Measurements from ENCODE around the gene SPPL3.
A peak's percentile ranks its signal among the peaks of the same experiment; 100 is the strongest.
"Not testable (repeated sequence)": the region's sequence is repeated elsewhere in the genome, so short reads cannot be mapped to it uniquely, and the experiment has no call there.

Gene SPPL3

DNA sequence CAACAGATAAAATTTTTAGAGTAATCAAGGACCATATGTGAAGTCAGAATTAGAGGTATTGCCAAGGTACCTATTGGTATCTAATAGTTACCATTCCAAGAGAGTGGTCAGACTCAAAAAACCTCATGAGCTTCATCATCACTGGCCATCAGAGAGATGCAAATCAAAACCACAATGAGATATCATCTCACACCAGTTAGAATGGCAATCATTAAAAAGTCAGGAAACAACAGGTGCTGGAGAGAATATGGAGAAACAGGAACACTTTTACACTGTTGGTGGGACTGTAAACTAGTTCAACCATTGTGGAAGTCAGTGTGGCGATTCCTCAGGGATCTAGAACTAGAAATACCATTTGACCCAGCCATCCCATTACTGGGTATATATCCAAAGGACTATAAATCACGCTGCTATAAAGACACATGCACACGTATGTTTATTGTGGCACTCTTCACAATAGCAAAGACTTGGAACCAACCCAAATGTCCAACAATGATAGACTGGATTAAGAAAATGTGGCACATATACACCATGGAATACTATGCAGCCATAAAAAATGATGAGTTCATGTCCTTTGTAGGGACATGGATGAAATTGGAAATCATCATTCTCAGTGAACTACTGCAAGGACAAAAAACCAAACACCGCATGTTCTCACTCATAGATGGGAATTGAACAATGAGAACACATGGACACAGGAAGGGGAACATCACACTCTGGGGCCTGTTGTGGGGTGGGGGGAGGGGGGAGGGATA lies 65.4 kb downstream of the SPPL3 start:
- H3K4me1 Mint-ChIP-seq: peaks cover 32% of the 10 kb centered on the region
- not testable (repeated sequence) for DNase-seq (ENCODE audit: low spot score in 2 of 2); H3K27ac Mint-ChIP-seq; H3K36me3 Mint-ChIP-seq; H3K4me3 Mint-ChIP-seq; H3K9me3 Mint-ChIP-seq; H3K27me3 Mint-ChIP-seq; ATAC-seq (ENCODE audit: low read depth)

DNA sequence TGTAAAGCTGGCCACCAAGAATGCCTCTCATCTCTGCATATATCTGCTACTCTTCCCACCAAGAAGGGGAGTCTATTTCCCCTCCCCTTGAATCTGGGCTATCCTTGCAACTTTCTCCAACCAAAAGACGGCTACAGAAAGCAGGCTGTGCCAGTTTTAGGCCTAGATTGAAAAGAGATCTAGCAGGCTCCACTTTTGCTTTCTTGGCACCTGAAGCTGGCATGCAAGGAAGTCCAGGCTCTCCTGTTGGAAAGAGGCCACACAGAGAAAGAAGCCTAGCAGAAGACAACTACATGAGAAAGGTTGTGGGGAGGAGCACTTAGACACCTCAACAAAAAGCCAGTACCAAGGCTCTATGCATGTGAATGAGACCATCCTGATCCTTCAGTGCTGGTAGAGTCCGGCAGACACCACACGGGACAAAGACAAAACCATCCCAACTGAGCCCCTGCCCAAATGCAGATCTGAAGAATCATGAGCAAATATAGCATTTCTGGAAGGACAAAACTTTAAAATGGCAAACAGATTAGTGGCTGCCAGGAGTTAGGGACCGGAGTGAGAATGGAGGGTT lies 68.0 kb downstream of the SPPL3 start:
- ATAC-seq (ENCODE audit: low read depth) (no peak), DNase-seq (ENCODE audit: low spot score in 2 of 2) (no peak)
- Mint-ChIP-seq H3K4me3 (no peak overlapping the region), H3K9me3 (no peaks in the 10 kb centered on the region), H3K4me1 (peaks cover 28% of the 10 kb centered on the region), H3K36me3 (peaks cover 6% of the 10 kb centered on the region), H3K27me3 (no peaks in the 10 kb centered on the region), H3K27ac (no peak overlapping the region)

DNA sequence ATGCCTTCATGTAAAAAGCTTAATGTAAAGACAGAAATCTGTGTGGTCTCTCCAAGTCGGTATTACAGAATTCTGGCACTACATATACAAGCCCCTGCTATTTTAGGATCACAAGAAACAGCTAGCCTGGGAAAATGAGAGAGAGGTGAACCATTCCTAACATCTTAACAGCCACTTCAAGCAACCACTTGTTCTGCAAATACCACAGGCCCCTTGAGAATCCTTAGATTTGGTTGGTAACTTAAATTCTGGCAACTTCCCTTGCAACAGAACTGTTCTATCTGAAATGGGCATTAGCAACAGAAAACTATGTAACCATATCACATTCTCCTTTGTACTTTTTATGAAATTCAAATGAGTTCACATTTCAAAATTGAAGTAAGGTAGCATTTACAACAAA lies 68.5 kb downstream of the SPPL3 start:
- DNase-seq (ENCODE audit: low spot score in 2 of 2) (no peak), ATAC-seq (ENCODE audit: low read depth) (peak; percentile 53)
- Mint-ChIP-seq H3K4me3 (peak overlapping the region; percentile 17), H3K9me3 (no peaks in the 10 kb centered on the region), H3K27me3 (no peaks in the 10 kb centered on the region), H3K36me3 (peaks cover 6% of the 10 kb centered on the region), H3K27ac (peak overlapping the region; percentile 72), H3K4me1 (peaks cover 32% of the 10 kb centered on the region)

DNA sequence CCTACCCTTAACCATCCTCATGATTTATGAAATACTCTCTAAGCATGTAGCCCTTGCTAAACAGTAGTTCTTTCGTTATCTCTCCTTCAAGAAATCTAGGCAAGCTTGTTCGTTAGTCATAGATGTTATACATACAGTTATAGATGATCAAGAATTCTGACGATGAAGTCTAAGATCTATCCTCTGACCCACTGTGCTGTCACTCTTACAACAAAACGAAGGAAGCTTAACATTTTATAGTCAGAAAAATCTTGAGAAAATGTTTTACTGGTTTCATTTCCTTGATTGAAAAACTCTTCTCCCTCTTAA lies 68.9 kb downstream of the SPPL3 start:
- Mint-ChIP-seq H3K27me3 (no peaks in the 10 kb centered on the region), H3K36me3 (peaks cover 3% of the 10 kb centered on the region), H3K4me1 (peaks cover 30% of the 10 kb centered on the region), H3K9me3 (no peaks in the 10 kb centered on the region), H3K4me3 (peak overlapping the region; percentile 17), H3K27ac (peak overlapping the region; percentile 72)
- DNase-seq (ENCODE audit: low spot score in 2 of 2) (no peak), ATAC-seq (ENCODE audit: low read depth) (peak; percentile 19)

DNA sequence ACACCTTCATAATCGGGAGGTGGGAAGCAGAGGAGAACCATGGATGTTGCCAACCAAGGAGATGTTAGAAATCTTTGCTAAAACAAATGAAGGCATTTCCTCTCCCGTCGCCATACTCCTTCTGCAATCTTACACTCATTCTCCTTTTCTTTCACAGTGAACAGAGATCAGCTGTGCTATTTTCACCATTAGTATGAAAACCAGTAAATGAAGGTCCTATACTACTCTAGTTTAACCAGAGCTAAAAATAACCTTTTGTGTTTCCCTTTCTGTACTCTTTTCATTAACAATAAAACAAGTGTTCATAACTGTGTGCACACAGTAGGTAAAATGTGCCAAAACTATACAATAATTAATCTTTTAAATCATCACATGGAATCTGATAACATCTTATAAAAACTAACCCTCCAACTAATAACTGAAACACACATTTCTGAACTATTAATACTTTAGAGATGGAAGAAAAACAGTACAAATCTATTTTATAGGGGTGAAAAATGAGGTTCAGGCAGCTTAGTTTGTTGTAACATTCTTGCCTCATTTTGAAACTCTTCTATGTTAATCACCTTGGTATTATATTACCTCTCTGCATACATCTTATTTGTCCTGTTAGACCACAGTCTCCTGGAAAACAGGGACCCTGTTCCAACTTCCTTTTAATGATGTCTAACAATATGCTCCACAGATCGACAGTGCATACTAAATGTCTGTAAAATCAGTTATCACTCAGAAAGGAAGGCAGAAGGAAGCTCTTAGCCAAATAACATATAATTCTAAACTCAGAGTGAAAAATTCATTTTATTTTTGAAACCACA lies 69.5 kb downstream of the SPPL3 start:
- peaks cover 3% of the 10 kb centered on the region for H3K36me3 Mint-ChIP-seq
- H3K27ac Mint-ChIP-seq: peak overlapping the region; percentile 72
- ATAC-seq (ENCODE audit: low read depth): no peak
- H3K27me3 Mint-ChIP-seq: no peaks in the 10 kb centered on the region
- peak overlapping the region; percentile 4 for H3K4me3 Mint-ChIP-seq
- no peaks in the 10 kb centered on the region for H3K9me3 Mint-ChIP-seq
- DNase-seq (ENCODE audit: low spot score in 2 of 2): no peak
- peaks cover 30% of the 10 kb centered on the region for H3K4me1 Mint-ChIP-seq

DNA sequence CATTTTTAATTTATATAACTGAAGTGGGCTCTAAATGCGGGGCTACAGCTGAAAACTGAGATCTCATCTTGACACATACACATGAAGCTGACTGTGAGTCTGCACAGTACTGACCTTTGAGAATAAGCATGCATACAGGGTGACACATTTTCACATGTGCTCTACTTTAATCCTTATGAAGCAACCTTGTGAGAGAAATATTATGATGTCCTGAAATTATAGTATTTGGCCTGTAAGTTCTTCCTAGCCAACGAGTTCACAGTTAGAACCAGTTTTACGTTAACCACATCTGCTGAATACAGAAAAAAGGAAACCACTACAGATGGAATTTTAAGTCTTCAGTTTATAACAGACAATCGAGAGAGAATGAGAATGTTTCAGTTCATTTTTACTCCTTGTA lies 70.3 kb downstream of the SPPL3 start:
- peak overlapping the region; percentile 19 for H3K27ac Mint-ChIP-seq
- H3K4me3 Mint-ChIP-seq: no peak overlapping the region
- H3K9me3 Mint-ChIP-seq: no peaks in the 10 kb centered on the region
- ATAC-seq (ENCODE audit: low read depth): no peak
- H3K27me3 Mint-ChIP-seq: no peaks in the 10 kb centered on the region
- peaks cover 3% of the 10 kb centered on the region for H3K36me3 Mint-ChIP-seq
- H3K4me1 Mint-ChIP-seq: peaks cover 30% of the 10 kb centered on the region
- DNase-seq (ENCODE audit: low spot score in 2 of 2): no peak

DNA sequence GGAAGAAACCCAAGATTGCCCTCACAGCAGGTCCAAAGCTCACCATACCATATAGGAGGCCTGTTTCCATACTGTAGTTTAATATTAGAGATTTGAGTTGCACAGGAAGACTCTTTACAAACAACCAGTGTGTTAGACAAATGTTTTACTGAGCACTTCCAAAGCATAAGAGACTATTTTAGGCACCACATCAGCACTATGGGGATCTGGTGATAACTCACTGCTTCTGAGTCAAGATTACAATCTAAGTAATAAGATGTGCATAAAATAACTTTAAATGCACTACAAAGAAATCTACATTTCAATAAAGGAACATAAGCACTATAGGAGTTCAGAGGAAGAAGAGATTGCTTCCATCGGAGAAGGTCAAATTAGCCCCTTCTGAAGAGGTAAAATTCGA lies 71.4 kb downstream of the SPPL3 start:
- no peaks in the 10 kb centered on the region for H3K27me3 Mint-ChIP-seq
- no peak for ATAC-seq (ENCODE audit: low read depth)
- H3K4me1 Mint-ChIP-seq: peaks cover 28% of the 10 kb centered on the region
- DNase-seq (ENCODE audit: low spot score in 2 of 2): no peak
- H3K36me3 Mint-ChIP-seq: peaks cover 1% of the 10 kb centered on the region
- no peak overlapping the region for H3K4me3 Mint-ChIP-seq
- H3K9me3 Mint-ChIP-seq: no peaks in the 10 kb centered on the region
- no peak overlapping the region for H3K27ac Mint-ChIP-seq

DNA sequence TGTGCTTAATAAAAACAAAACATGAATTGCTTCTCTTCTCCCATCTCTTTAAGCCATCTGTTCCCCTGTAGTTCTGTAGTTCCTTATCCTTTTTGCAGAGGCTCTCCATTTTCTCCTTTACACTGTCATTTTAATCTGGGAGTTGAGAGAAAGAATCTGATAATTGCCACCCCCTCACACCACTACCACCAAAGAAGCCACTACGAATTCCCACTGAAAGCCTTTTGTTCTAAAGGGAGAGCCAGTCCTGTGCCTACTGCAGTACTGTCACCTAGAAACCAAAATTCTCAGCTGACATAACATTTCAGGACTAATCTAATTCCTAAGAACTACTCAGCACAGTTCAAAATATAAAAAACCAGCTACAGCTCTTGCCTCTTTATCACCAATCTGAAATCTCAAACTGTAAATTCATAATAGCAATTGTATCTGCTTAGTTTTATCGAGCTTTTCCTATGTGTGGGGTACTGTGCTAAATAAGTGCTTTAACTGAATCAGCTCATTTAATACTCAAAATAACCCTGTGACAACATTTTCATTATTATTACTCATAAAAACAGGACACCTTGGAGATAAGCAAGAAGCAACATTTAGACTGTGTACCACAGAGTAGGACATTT lies 72.4 kb downstream of the SPPL3 start:
- ATAC-seq (ENCODE audit: low read depth) (no peak), DNase-seq (ENCODE audit: low spot score in 2 of 2) (no peak)
- H3K9me3 Mint-ChIP-seq: no peaks in the 10 kb centered on the region
- H3K4me3 Mint-ChIP-seq: no peak overlapping the region
- H3K4me1 Mint-ChIP-seq: peaks cover 28% of the 10 kb centered on the region
- no peak overlapping the region for H3K27ac Mint-ChIP-seq
- no peaks in the 10 kb centered on the region for H3K27me3 Mint-ChIP-seq
- peaks cover 1% of the 10 kb centered on the region for H3K36me3 Mint-ChIP-seq

DNA sequence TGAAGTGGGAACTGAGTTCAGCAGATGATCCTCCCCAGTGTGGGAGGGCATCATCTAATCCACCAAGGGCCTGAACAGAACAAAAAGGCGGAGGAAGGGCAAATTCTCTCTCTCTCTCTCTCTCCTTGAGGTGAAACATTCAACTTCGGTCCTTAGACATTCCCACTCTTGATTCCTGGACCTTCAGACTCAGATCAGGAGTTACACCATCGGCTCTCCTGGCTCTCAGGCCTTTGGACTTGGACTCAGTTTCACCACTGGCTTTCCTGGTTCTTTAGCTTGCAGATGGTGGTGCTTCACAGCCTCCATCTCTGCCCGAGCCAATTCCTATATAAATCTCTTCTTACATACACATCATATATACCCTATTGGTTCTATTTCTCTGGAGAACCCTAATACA lies 73.2 kb downstream of the SPPL3 start:
- ATAC-seq (ENCODE audit: low read depth): no peak
- Mint-ChIP-seq H3K9me3 (no peaks in the 10 kb centered on the region), H3K27ac (no peak overlapping the region), H3K36me3 (peaks cover 1% of the 10 kb centered on the region), H3K4me3 (no peak overlapping the region), H3K4me1 (peaks cover 24% of the 10 kb centered on the region), H3K27me3 (no peaks in the 10 kb centered on the region)
- DNase-seq (ENCODE audit: low spot score in 2 of 2): no peak

DNA sequence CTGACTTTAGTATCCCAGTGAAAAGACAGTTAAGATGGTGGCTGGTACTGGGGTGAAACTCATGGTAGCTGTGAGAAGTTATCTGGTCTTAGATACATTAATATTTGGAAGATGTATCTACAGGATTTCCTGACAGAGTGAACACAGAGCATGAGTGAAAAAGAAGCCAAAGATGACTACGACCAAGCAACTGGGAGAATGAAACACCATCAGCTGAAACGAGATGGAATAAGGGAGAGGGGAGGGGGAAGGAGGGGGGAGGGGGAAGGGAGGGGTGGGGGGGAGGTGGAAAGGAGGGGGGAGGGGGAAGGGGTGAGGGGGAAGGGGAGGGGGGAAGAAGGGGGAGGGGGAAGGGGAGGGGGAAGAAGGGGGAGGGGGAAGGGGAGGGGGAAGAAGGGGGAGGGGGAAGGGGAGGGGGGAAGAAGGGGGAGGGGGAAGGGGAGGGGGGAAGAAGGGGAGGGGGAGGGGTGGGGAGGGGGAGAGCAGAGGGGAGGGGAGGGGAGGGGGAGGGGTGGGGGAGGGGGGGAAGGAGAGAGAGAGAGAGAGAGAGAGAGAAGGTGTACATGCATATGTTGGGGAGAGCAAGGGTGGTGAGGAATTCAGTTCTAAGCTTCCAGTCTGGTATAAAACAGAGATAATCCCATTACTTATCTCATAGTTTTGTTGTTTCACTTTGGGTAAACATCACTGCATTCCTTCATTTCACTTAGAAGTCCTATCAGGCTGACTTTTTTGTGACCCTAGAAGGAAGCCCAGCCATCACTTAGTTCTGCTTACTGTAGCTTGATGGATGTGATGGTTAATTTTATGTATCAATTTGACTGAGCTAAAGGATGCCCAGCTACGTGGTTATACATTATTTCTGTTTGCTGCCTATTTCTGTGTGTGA lies 73.9 kb downstream of the SPPL3 start:
- peaks cover 5% of the 10 kb centered on the region for H3K36me3 Mint-ChIP-seq
- no peak overlapping the region for H3K4me3 Mint-ChIP-seq
- no peaks in the 10 kb centered on the region for H3K9me3 Mint-ChIP-seq
- H3K4me1 Mint-ChIP-seq: peaks cover 22% of the 10 kb centered on the region
- DNase-seq (ENCODE audit: low spot score in 2 of 2) (no peak), ATAC-seq (ENCODE audit: low read depth) (no peak)
- no peak overlapping the region for H3K27ac Mint-ChIP-seq
- no peaks in the 10 kb centered on the region for H3K27me3 Mint-ChIP-seq

DNA sequence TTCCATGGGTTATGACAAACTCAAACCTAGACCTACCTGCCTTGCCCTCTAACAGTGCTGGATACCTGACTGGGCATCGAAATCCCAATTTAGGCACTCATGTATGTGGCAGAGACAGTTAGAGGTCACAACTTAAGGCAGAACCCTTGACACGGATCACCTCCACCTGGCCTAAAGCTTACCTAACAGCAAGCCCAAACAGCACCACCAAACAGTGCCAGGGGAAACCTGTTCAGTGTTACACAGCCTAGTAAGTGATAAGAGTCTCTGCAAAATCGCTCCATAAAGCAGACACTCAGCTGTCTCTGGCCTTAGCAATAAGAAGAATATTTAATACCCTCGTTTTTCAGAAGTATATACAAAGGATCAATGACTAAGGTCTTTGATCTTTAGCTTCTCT lies 77.8 kb downstream of the SPPL3 start:
- no peaks in the 10 kb centered on the region for H3K9me3 Mint-ChIP-seq
- peaks cover 27% of the 10 kb centered on the region for H3K4me1 Mint-ChIP-seq
- H3K27me3 Mint-ChIP-seq: no peaks in the 10 kb centered on the region
- H3K27ac Mint-ChIP-seq: no peak overlapping the region
- ATAC-seq (ENCODE audit: low read depth) (no peak), DNase-seq (ENCODE audit: low spot score in 2 of 2) (no peak)
- H3K36me3 Mint-ChIP-seq: peaks cover 10% of the 10 kb centered on the region
- H3K4me3 Mint-ChIP-seq: no peak overlapping the region

DNA sequence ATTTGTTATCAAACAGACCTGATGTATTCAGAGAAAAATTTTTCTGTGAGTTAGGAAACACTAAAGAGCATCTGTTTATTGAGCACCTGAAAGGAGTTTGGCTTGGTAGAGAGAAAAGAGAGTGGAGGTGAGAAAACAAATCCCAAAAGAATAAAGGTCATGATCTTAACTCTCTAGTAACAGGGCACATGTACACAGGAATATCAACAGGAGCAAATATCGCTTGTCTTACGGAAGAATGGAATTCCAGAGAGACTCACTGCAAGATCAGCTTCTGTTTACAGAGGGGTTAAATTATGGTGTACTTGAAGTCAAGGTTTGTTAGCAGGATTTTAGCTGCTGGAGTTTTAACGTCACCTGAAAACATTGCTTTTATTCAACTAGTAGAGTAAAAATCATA lies 78.8 kb downstream of the SPPL3 start:
- Mint-ChIP-seq H3K4me3 (no peak overlapping the region), H3K4me1 (peaks cover 21% of the 10 kb centered on the region)
- no peak for DNase-seq (ENCODE audit: low spot score in 2 of 2)

DNA sequence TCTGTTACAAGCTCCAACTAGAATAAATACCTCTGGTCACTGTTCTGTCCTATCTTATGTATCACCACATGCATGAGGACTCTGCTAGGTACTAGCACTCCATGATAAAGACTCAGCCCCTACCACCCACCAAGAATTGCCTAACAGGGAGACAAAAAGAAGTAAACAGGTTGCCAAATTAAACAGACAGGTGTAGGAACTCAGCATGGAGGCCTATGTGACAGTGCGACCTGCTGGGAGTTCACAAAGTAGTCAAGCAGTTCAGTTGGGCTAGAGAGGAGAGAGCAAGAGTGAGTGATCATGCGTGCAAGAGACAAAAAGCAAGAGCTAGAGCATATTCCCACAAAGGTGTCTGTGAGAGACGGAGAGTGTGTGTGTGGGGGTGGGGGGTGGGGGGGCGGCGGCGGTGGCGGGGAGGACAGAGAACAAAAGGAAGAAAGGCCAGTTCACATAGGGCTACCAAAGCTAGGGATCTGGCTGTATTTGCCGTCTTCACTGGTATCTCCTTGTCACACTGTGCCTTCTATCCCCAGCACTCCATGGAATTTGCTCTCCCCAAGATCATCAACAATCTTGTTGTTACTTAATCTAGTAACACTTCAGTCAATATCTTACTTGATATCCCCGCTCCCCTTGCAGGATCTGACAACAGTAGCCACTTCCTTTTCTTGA lies 81.2 kb downstream of the SPPL3 start:
- Mint-ChIP-seq H3K4me1 (peaks cover 22% of the 10 kb centered on the region), H3K27ac (peak overlapping the region; percentile 4), H3K9me3 (no peaks in the 10 kb centered on the region), H3K4me3 (no peak overlapping the region), H3K36me3 (peaks cover 9% of the 10 kb centered on the region), H3K27me3 (no peaks in the 10 kb centered on the region)
- ATAC-seq (ENCODE audit: low read depth) (no peak), DNase-seq (ENCODE audit: low spot score in 2 of 2) (no peak)

More for the DNA sequence above, 78.8 kb downstream of the SPPL3 start:
- no peak overlapping the region for H3K27ac Mint-ChIP-seq
- H3K36me3 Mint-ChIP-seq: peaks cover 10% of the 10 kb centered on the region
- H3K9me3 Mint-ChIP-seq: no peaks in the 10 kb centered on the region
- ATAC-seq (ENCODE audit: low read depth): no peak
- H3K27me3 Mint-ChIP-seq: no peaks in the 10 kb centered on the region

Measured in memory B cell (primary cell).